Measurements from ENCODE around the gene ECI1.

ECI1 gene

DNA sequence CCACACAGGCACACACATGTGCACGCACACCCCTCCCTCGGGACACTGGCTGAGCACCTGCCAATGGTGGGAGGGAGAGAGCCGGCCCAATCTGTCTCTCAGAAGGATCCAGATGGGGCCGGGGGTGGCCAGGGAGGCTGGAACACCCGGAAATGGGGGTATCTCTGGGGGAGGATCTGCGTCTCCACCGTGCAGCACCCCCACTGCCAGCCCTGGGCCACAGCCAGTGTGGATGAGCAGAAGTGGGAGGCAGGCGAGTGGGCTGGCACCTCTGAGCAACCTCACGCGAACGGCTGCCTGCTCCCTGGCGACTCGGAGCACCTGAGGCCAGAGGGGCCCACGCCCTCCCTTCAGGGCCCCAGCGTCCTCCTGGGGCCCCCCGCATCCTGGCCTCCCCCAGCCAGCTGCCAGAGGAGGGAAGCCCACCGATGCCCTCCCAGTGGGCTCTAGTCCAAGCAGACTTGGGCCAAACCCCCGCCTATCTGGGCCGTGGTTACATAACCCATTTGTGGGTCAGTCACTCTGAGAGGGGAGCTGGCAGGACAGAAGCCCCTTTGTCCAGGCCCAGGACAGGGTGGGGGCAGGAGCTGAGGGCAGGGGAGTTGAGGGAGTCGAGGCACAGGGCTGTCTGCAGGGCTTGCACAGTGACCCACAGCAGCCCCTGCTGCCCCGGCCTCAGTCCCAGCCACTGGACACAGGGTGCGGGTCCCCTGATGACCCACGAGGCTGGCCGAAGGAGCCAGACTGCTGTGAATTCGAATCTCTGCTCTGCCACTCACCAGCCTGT, 60.5 kb downstream of the ECI1 start:
- TF ChIP-seq, protein P1, sequence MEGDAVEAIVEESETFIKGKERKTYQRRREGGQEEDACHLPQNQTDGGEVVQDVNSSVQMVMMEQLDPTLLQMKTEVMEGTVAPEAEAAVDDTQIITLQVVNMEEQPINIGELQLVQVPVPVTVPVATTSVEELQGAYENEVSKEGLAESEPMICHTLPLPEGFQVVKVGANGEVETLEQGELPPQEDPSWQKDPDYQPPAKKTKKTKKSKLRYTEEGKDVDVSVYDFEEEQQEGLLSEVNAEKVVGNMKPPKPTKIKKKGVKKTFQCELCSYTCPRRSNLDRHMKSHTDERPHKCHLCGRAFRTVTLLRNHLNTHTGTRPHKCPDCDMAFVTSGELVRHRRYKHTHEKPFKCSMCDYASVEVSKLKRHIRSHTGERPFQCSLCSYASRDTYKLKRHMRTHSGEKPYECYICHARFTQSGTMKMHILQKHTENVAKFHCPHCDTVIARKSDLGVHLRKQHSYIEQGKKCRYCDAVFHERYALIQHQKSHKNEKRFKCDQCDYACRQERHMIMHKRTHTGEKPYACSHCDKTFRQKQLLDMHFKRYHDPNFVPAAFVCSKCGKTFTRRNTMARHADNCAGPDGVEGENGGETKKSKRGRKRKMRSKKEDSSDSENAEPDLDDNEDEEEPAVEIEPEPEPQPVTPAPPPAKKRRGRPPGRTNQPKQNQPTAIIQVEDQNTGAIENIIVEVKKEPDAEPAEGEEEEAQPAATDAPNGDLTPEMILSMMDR (IDR thresholded peaks at IDR 0.05; ENCODE audit: low read depth, low read length, missing control alignments) = no peak
- no peak for DNase-seq (ENCODE audit: extremely low read depth, low read depth)
- no peak overlapping the region for H3K4me3 ChIP-seq (replicated peaks; ENCODE audit: low read depth, low read length)

DNA sequence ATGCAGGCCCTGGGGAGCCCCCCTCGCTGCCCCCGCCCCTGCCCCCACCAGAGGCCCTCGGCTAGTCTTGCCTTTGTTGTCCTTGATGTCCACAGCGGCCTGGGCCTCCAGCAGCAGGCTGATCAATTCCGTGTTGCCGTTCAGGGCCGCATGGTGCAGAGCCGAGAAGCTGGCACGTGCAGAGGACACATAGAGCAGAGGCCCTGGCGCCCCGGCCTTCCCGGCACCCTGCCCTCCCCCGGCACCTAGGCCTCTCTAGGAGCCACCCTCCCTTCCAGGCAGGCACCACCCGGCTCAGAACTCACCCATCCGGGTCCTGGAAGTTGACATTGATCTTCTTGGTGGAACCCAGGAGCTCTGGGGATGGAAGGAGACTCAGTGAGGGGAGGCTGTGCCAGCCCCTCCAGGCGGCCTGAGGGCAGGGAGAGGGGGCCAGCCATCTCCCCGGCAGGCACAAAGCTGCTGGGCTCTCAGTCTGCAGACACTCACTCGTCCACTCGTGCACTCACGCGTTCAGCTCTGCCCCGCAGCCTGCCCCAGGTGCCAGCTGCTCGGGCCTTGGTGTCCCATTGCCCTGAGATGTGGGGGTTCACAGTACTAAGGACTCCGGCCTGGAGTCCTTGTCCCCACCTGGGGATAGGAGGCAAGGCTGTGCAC, 61.3 kb downstream of the ECI1 start:
- DNase-seq (ENCODE audit: extremely low read depth, low read depth) = no peak
- TF ChIP-seq, protein P1 (IDR thresholded peaks at IDR 0.05; ENCODE audit: low read depth, low read length, missing control alignments) = no peak
- H3K4me3 ChIP-seq (replicated peaks; ENCODE audit: low read depth, low read length) = no peak overlapping the region

Measured in HFF-Myc (cell line).